ENCODE results near the gene UMODL1.

The UMODL1 gene, protein sequence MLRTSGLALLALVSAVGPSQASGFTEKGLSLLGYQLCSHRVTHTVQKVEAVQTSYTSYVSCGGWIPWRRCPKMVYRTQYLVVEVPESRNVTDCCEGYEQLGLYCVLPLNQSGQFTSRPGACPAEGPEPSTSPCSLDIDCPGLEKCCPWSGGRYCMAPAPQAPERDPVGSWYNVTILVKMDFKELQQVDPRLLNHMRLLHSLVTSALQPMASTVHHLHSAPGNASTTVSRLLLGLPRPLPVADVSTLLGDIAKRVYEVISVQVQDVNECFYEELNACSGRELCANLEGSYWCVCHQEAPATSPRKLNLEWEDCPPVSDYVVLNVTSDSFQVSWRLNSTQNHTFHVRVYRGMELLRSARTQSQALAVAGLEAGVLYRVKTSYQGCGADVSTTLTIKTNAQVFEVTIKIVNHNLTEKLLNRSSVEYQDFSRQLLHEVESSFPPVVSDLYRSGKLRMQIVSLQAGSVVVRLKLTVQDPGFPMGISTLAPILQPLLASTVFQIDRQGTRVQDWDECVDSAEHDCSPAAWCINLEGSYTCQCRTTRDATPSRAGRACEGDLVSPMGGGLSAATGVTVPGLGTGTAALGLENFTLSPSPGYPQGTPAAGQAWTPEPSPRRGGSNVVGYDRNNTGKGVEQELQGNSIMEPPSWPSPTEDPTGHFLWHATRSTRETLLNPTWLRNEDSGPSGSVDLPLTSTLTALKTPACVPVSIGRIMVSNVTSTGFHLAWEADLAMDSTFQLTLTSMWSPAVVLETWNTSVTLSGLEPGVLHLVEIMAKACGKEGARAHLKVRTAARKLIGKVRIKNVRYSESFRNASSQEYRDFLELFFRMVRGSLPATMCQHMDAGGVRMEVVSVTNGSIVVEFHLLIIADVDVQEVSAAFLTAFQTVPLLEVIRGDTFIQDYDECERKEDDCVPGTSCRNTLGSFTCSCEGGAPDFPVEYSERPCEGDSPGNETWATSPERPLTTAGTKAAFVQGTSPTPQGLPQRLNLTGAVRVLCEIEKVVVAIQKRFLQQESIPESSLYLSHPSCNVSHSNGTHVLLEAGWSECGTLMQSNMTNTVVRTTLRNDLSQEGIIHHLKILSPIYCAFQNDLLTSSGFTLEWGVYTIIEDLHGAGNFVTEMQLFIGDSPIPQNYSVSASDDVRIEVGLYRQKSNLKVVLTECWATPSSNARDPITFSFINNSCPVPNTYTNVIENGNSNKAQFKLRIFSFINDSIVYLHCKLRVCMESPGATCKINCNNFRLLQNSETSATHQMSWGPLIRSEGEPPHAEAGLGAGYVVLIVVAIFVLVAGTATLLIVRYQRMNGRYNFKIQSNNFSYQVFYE

DNA sequence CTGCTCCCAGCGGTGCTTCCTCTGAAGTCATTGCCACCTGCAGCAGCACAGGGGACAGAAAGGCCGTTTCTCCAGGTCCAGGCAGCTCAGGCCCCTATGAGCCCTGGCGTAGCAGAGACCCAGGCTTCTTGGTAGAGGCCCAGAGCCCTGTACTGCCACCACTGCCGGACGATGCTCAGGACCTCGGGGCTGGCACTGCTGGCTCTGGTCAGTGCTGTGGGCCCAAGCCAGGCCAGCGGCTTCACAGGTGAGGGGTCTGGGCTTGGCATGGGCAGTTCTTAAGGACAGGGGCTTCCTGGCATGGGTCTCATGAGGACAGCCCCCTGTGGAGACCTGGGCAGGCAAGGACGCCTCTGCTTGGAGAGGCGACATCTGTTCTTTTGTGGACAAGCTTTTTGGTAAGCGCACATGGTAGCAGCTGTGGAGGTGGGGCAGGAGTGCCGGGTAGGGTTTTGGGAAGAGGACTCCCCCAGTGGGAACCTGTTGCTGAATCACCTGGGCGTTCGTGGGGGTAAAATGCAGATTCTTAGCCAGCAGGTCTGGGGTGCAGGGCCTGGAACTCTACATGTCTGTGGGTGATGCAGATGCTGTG lies at the start of gene UMODL1:
Gene UMODL1, plus strand, starts transcription at position 172 of the 592 bp plus-strand sequence. Its CDS starts 0 bp downstream, at position 172.
- no peak for DNase-seq

GRCh38 chr21:42021371-42022090 lies 49.6 kb upstream of the UMODL1 start:
- no peak for DNase-seq

GRCh38 chr21:42022091-42022430 lies 49.1 kb upstream of the UMODL1 start:
- no peak for DNase-seq

DNA sequence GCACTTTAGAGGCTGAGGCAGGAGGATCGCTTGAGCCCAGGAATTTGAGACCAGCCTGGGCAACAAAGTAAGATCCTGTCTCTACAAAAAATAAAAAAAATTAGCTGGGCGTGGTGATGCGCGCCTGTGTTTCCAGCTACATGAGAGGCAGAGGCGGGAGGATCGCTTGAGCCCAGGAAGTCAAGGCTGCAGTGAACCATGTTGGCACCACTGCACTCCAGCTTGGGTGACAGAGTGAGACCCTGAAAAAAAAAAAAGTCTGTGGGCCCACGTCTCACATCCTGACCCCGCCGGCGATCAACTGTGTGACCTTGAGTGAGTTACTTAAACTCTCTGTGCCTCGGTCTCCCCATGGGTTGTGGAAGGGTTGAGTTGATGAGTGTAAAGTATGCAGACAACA lies 48.2 kb upstream of the UMODL1 start:
- no peak for DNase-seq

- no peak for DNase-seq
Measured at GRCh38 chr21:42025376-42026081, 45.6 kb upstream of the UMODL1 start.

GRCh38 chr21:42026082-42026435 lies 45.1 kb upstream of the UMODL1 start:
- DNase-seq, result no peak

DNA sequence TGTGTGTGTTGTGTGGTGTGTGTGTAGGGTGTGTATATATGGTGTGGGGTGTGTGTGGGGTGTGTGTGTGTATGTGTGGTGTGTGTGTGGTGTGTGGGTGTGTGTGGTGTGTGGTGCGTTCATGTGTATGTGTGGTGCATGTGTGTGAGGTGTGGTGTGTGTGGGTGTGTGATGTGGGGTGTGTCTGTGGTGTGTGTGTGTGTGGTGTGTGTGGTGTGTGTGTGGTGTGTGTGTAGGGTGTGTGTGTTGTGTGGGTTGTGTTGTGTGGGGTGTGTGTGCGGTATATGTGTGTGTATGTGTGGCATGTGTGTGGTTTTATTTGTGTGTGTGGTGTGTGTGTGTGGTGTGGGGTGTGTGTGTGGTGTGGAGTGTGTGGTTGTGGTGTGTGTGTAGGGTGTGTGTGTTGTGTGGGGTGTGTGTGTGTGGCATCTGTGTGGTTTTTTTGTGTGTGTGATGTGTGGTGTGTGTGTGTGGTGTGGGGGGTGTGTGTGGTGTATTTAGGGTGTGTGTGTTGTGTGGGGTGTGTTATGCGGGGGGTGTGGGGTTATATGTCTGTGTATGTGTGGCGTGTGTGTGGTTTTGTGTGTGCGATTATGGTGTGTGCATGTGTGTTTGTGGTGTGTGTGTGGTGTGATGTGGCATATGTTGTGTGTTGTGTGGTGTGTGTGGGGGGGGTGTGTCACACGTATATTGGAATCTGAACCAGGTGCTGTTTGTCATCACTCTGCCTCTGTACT lies 43.9 kb upstream of the UMODL1 start:
- no peak for DNase-seq

DNA sequence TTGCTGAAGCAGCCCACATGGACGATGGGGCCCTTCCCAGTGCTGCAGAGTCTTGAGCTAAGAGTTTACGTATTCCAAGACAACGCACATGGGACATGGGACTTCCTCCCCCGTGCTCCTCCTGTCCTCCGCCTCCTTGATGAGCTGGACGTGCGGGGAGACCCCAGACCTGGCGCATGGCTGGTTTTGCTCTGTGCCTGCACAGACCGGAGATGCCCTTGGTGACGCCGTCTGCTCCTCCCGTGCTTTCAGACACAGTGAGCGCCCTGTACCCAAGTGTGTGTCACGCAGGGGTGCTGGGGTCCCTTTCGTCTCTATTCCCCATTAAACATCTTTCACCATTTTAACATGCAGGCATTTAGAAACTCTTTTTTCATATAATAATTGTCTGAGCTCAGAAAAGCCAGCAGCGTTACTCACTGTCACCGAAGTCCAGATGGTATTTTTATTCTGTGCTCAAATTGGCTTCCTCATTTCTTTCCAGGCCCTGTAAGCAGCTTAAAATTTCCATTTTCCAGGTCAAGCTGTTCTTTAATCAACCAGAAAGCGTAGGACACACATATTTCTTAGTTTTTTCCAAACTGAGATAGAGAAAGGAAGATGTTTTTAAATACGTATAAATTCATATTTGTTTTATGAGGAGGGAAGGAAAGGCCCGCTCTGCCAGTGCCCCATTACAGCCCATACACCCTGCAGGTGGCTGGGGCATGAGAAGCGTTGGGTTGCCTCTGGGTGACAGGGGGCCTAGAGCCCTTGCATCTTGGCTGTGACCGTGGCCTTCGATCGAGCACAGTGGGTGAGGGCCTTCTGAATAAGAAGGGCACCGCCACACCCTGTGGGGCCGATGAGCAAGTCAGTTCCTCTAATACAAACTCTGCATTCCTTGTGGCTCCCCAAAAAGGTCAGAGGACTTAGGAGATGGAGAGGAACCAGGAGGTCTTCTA lies 43.0 kb upstream of the UMODL1 start:
- DNase-seq, result no peak

- no peak for DNase-seq
Measured at GRCh38 chr21:42028766-42029425, 42.2 kb upstream of the UMODL1 start.

DNA sequence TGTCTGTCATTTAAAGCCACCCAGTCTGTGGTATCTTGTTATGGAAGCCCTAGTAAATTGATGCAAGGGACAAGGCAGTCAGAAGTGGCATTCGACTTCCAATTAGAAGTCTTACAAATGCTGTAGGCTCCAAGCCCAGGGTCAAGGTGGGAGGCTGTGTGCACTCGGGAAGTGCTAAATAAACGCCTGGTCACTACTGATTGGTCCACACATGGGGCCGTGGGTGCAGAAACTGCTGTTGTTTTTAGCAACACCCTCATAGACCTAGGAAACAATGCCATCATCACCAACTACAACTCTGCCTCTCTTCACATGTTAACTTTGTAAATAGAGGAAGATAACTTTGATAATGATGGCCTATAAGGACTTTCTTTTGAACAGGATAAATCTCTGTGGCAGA lies 40.8 kb upstream of the UMODL1 start:
- DNase-seq, result no peak

GRCh38 chr21:42031241-42031640 lies 39.9 kb upstream of the UMODL1 start:
- DNase-seq, result no peak

DNA sequence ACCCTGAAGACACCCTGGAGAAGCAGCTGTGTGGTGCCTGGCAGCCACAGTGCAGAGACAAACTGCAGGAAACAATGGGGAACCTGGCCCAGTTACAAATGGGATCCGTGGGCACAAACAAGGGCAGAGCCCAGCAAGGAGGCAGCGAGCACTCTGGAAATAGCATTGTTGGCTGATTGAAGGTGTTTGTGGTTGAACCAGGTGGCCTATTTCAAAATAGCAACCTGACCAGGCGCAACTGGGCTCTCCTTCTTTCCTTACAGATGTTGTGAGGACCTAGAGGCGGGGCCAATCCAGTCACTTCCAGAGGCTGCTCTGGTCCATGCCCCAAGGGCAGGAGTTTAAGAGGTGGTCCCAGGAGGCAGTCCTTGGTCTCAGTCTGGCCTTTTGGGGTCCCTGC lies 39.3 kb upstream of the UMODL1 start:
- no peak for DNase-seq

DNA sequence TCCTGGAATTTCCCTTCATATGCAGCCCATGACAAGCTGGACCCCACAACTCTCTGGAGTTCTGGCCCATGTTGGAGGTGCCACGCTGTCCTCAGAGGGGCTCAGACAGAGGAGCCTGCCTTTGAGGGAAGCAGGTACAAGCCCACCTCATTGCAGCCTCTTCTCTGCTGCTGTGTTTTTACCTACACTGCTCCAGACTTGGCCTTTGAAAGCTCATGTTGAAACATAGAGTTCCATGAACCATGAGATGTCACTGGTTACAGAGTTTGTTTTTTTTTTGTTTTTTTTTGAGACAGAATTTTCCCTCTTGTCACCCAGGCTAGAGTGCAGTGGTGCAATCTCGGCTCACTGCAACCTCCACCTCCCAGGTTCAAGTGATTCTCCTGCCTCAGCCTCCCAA lies 38.9 kb upstream of the UMODL1 start:
- no peak for DNase-seq

DNA sequence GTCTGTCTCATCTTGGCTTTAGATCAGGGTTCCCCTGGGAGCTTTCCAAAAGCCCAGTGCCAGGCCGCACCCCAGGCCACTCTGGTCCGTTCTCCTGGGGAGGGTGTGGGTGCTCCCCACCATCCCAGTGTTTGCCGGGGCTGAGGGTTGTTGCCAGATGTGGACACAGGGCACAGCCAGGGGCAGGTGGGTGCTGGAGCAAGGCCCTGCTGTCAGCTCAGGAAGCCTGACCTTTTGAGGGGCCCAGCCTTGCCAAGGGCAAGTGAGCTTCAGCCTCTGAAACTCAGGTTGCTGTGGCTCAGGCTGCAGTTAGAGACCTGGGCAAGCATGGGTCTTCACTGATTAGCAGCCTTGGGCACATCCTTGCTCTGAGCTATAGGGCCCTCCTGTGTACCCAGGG lies 38.1 kb upstream of the UMODL1 start:
- DNase-seq, result no peak

DNA sequence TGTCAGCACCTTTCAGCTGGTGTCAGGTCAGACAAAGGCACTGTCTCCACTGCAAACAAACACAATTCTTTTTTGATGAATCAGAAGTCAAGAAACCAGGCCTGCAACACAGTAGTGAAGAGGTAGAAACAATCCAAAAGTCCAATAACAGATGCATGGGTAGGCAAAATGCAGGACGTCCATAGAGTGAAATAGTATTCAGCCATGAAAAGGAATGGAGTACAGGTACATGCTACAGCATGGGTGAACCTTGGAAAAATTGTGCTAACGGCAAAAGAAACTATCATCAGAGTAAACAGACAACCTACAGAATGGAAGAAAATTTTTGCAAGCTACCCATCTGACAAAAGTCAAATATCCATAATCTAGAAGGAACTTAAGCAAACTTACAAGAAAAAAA lies 34.8 kb upstream of the UMODL1 start:
- DNase-seq, result no peak

- DNase-seq, result no peak
Measured at GRCh38 chr21:42037516-42037915, 33.6 kb upstream of the UMODL1 start.

GRCh38 chr21:42037943-42038342 lies 33.2 kb upstream of the UMODL1 start:
- no peak for DNase-seq

DNA sequence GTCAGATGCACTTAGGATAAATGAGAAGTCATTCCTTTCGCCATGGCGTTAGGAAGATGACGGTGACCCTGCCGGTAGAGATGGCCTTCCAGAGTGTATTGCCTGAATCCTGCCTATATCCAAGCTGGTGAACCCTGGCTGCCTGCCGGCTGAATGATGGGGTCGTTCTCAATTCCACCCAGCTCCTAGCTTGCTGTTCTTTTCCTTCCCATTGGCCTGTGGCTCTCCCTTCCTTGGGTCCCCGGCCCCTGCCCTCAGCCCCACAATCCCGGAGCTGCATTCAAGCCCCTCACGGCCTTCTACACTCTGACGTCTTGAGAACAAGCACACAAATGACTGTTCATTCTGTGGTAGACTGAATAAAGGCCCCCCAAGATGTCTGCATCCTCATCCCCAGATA lies 32.7 kb upstream of the UMODL1 start:
- no peak for DNase-seq

DNA sequence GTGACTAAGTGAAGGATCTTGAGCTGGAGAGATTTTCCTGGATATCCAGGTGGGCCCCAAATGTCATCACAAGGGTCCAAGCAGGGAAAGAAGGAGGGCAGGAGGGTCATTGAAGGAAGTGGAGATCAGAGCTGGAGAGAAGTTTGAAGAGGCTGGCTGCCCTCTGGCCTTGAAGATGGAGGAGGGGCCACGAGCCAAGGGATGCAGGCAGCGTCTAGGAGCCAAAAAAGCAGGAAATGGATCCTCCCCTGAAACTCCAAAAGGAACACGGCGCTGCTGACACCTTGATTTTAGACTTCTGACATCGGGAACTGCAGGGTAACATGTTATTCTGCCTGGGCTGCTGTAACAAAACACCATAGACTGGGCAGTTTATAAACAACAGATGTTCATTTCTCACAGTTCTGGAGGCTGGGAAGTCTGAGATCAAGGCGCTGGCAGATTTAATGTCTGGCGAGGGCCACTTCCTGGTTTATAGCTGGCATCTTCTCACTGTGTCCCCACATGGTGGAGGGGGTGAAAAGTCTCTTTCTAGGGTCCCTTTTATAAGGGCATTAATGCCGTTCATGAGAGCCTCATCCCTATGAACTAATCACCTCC lies 32.2 kb upstream of the UMODL1 start:
- no peak for DNase-seq

Measured in stimulated activated CD4-positive, alpha-beta T cell treated with anti-CD3 and anti-CD28 coated beads, Interleukin-2, amount 100 ng/mL, for 24 hours (primary cell).